Measurements from ENCODE around the gene SLIT3.
"Not testable (repeated sequence)": the region's sequence is repeated elsewhere in the genome, so short reads cannot be mapped to it uniquely, and the experiment has no call there.

Gene SLIT3

GRCh38 chr5:169106911-169107706, 193.8 kb downstream of the SLIT3 start:
- TF ChIP-seq CTCF (conservative IDR thresholded peaks at IDR 0.05) = no peak
- no peak overlapping the region for H3K27ac ChIP-seq

GRCh38 chr5:169105582-169105981, 195.4 kb downstream of the SLIT3 start:
- not testable (repeated sequence) for H3K27ac ChIP-seq

DNA sequence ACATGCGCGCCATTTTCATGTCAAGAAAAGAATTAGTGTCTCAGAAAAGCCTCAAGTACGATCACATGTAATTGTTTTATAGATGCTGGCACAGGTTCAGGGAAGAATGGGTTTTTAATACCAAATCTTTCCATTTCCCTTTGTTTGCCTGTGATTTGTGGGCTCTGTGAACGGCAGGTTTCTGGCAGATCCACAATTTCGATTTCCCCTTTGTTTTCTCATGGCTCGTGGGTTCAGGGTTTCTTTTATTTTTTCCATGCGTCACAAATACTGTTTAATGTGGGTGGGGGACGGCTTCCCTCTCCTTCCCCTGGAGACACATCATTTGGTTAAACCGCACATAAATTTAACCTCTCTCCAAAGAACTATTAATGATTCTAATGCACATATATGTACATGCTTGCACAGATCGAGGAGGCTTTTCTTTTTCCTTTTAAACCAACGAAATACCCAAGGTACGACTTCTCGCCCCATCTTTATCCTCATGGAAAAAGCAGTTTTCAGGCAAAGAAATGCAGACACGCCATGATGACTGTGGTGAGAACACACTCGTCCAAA, 195.9 kb downstream of the SLIT3 start:
- TF ChIP-seq CTCF (conservative IDR thresholded peaks at IDR 0.05) = no peak
- no peak overlapping the region for H3K27ac ChIP-seq

DNA sequence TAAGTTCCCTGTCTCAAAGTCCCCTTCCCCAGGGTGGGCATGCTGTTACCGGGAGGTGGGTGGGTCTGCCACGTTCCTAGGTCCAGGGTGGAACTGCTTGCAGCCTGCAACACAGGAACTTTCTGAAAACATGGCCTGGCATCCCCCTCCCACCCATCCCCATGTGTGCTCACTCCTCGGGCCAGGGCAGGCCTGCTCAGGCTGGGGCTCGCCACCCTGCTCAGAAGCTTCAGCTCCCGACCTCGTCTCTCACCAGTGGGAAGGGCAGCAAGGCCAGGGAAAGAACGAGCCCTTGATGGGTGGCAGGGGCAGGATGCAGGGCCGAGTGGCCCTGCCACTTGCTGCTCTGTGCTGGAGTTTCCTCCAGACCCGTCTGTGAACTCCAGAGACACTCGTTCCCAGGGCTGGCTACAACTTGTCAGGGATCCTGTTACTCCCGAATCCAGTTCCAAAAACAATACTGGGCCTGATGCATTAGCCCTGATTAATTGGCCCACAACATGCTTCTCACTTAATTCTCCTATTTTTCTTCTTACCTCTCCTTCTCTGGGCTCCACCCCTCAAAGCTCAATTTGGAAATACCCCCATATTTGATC, 197.3 kb downstream of the SLIT3 start:
- TF ChIP-seq CTCF (conservative IDR thresholded peaks at IDR 0.05) = no peak
- H3K27ac ChIP-seq = no peak overlapping the region

DNA sequence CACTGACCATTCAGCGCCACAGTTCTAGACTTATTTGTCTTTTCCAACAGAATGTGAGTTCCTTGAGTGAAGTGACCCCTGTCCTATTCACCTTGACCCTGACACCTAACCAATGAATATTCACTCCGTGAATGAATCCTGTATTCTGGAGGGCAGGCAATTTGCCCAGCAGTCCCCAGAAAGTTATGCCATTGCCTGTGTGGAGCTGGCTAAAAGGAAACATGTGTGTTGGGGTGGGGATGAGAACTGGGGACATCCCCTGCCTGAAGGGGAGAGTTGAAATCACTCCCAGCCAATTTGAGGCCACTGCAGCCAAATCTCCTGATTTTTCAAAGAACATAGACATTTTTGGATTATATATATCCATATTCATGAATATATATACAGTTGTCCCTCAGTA, 199.0 kb downstream of the SLIT3 start:
- TF ChIP-seq CTCF (conservative IDR thresholded peaks at IDR 0.05) = no peak
- H3K27ac ChIP-seq = no peak overlapping the region

GRCh38 chr5:169100735-169101075, 200.2 kb downstream of the SLIT3 start:
- H3K27ac ChIP-seq = no peak overlapping the region
- no peak for TF ChIP-seq CTCF (conservative IDR thresholded peaks at IDR 0.05)

GRCh38 chr5:169099801-169100734, 200.9 kb downstream of the SLIT3 start:
- no peak overlapping the region for H3K27ac ChIP-seq

More at GRCh38 chr5:169099801-169100734, 200.9 kb downstream of the SLIT3 start:
- TF ChIP-seq CTCF (conservative IDR thresholded peaks at IDR 0.05) = no peak

All from VCaP (cell line).